Activated CD8-positive, alpha-beta T cell treated with anti-CD3 and anti-CD28 coated beads for 36 hours (primary cell): Measurements from ENCODE around the gene FMNL2. TPM values are rescaled to one million over a fixed set of nuclear protein-coding genes. Genes with fewer than 3 reads are reported as not detected.

Source experiments
- ATAC-seq: fragments of 200-7000 bp; cut with Tn5 transposase; one replicate; pipeline ENCODE4 v1.10.0; 2021; ENCODE audit warnings: mild to moderate bottlenecking, moderate library complexity
- CTCF ChIA-PET: fragments of 350-600 bp; sonication (Branson Sonifier 250); formaldehyde crosslinking; loops from one replicate; lab custom pipeline; 2021; ENCODE audit warnings: antibody characterized with exemption; lab: Charles Lee
- POLR2A ChIA-PET: fragments of 350-600 bp; sonication (Branson Sonifier 250); formaldehyde crosslinking; loops from one replicate; lab custom pipeline; 2021; ENCODE audit warnings: antibody characterized with exemption; lab: Charles Lee
- DNase-seq: peaks from one replicate; pipeline ENCODE4 v3.0.0-alpha.2; 2020
- H3K27ac Mint-ChIP-seq: one replicate; pipeline ENCODE4 v1.8.0; 2021; ENCODE audit warnings: mild to moderate bottlenecking, mixed read lengths
- H3K27me3 Mint-ChIP-seq: one replicate; pipeline ENCODE4 v1.8.0; 2021; ENCODE audit warnings: mixed read lengths
- H3K36me3 Mint-ChIP-seq: one replicate; pipeline ENCODE4 v1.8.0; 2021; ENCODE audit warnings: low read depth, mixed read lengths
- H3K4me1 Mint-ChIP-seq: one replicate; pipeline ENCODE4 v1.8.0; 2021; ENCODE audit warnings: low read depth, mixed read lengths
- H3K4me3 Mint-ChIP-seq: one replicate; pipeline ENCODE4 v1.8.0; 2021; ENCODE audit warnings: mild to moderate bottlenecking, moderate library complexity, mixed read lengths
- H3K9me3 Mint-ChIP-seq: one replicate; pipeline ENCODE4 v1.8.0; 2021; ENCODE audit warnings: mixed read lengths
- CTCF ChIP-seq: fragments of 200-600 bp; IDR thresholded peaks from one replicate; pipeline ENCODE4 v1.8.0; 2022; ENCODE audit warnings: antibody characterized with exemption, mild to moderate bottlenecking
- intact Hi-C: fragments of 100-400 bp; cut with micrococcal nuclease; formaldehyde crosslinking; loops from one replicate; pipeline ENCODE4 v1.10.0; 2022
- total RNA-seq, 2 experiments: library from RNA; stranded (reverse); gene quantifications; one replicate each; pipeline ENCODE4 v1.2.3, GENCODE V29; 2021

FMNL2 gene
- total RNA-seq, 2 experiments from 2014 or later = 1.1 TPM

DNA sequence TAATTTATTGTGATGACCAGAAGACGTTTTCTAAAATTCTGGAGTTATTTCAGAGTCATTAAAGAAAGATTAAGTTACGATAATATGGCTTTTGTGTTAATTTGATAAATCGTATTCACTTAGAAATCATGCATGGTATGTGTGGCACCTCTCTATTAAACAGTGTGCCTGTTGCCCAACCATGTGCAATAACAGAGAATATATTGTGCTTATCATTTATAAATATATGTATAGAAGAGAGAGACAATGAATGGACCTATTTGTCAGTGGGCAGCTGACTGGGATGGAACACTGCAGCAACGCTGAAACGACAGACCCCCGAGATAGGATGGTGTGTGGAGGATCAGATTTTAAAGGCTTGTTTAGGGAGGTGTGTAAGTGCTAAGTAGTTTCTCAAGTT lies 172.9 kb downstream of the FMNL2 start:
- H3K36me3 Mint-ChIP-seq = no peaks in the 10 kb centered on the region
- H3K27ac Mint-ChIP-seq = no peak overlapping the region
- DNase-seq (no peak), ATAC-seq (no peak)
- no peak overlapping the region for H3K4me3 Mint-ChIP-seq
- H3K4me1 Mint-ChIP-seq = no peaks in the 10 kb centered on the region
- TF ChIP-seq CTCF = no peak
- H3K27me3 Mint-ChIP-seq = peaks cover 1% of the 10 kb centered on the region
- no peaks in the 10 kb centered on the region for H3K9me3 Mint-ChIP-seq
- POLR2A ChIA-PET = no interaction called here
- CTCF ChIA-PET = no interaction called here
- intact Hi-C loops = no loop called here

DNA sequence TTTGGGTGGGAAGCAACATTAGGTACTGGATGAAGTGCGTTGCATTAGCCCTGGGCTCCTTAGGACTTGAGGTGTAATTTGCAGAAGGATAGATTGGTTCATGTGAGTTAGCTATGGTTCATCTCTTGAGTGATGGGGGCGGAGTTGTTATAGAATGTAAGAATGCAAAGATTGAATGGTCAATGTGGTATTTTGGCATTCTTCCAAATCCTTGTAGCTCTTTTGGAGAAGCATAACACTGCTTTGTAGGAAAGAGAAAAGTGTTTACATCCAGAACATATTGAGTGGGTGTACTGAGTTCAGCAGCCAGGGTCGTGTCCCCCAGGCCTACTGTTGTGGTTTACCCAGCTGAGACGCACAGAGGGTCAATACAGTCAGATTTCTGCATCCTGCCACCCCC lies 173.5 kb downstream of the FMNL2 start:
- no peak for ATAC-seq
- CTCF ChIA-PET = no interaction called here
- DNase-seq = no peak
- no peak overlapping the region for H3K4me3 Mint-ChIP-seq
- no peak for TF ChIP-seq CTCF
- H3K27me3 Mint-ChIP-seq = peaks cover 1% of the 10 kb centered on the region
- intact Hi-C loops = no loop called here
- POLR2A ChIA-PET = no interaction called here
- H3K9me3 Mint-ChIP-seq = no peaks in the 10 kb centered on the region
- H3K27ac Mint-ChIP-seq = no peak overlapping the region
- no peaks in the 10 kb centered on the region for H3K36me3 Mint-ChIP-seq
- no peaks in the 10 kb centered on the region for H3K4me1 Mint-ChIP-seq

DNA sequence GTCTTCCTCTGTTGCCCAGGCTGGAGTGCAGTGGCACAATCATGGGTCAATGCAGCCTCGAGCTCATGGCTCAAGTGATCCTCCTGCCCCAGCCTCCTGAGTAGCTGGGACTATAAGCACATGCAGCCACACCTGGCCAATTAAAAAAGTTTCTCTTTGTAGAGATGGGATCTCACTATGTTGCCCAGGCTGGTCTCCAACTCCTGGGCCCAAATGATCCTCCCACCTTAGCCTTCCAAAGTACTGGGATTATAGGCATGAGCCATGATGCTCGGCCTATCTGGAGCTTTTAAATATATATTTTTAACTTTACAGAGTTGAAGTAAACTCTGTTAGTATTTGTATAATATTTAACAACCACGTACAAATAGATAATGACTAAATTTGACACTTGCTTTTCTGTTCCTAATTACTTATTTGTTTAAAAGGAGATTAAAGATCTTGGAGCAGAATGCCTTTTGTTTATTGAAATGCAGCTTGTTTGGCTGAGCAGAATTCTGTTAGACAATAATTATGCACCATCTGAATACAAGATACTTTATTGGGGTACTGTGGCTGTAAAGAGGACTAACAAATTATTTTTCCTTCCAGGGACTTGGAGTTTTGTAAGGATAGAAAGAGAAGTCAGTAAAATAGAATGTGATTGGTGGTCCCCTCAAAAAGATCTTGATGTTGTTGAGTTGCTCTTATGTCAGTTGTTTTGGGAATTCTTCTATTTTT lies 175.0 kb downstream of the FMNL2 start:
- no peaks in the 10 kb centered on the region for H3K4me1 Mint-ChIP-seq
- ChIA-PET POLR2A (no interaction called here), CTCF (interaction anchor here (0.7 kb wide), 1 partner anchor 15 kb away, joined by 3 read pairs; no protein-coding TSS in a partner anchor)
- DNase-seq = no peak
- no peak overlapping the region for H3K4me3 Mint-ChIP-seq
- no peak for ATAC-seq
- H3K36me3 Mint-ChIP-seq = no peaks in the 10 kb centered on the region
- H3K27me3 Mint-ChIP-seq = peaks cover 1% of the 10 kb centered on the region
- intact Hi-C loops = no loop called here
- TF ChIP-seq CTCF = no peak
- no peak overlapping the region for H3K27ac Mint-ChIP-seq
- no peaks in the 10 kb centered on the region for H3K9me3 Mint-ChIP-seq

GRCh38 chr2:152510621-152511020 lies 175.6 kb downstream of the FMNL2 start:
- H3K36me3 Mint-ChIP-seq = no peaks in the 10 kb centered on the region
- H3K4me3 Mint-ChIP-seq = no peak overlapping the region
- ChIA-PET POLR2A (no interaction called here), CTCF (interaction anchor here (0.7 kb wide), 2 partner anchors 16 to 19 kb away, joined by 3 read pairs; no protein-coding TSS in a partner anchor)
- DNase-seq = no peak
- intact Hi-C loops = no loop called here
- ATAC-seq = no peak
- H3K27ac Mint-ChIP-seq = no peak overlapping the region
- TF ChIP-seq CTCF = no peak
- H3K4me1 Mint-ChIP-seq = no peaks in the 10 kb centered on the region
- peaks cover 1% of the 10 kb centered on the region for H3K27me3 Mint-ChIP-seq
- H3K9me3 Mint-ChIP-seq = no peaks in the 10 kb centered on the region

DNA sequence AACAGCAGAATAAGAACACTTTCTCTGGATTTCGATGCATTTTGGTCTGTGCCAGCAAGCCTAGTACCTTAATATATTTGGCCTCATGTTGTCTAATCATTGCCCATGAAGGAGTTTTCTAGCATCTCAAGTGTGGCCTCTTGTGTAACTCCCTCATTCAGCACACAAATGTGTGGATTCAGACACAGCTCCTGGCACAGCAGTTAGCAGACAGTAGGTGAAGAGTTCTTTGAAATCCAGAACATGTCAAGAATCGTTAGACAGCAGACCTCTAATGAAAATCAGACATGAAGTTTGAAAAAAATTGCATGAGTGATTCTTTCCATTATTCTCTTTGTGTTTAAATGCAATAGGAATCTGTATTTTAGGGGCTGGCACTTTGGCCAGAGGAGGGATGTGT lies 177.0 kb downstream of the FMNL2 start:
- Mint-ChIP-seq H3K36me3 (no peaks in the 10 kb centered on the region), H3K9me3 (no peaks in the 10 kb centered on the region), H3K27ac (no peak overlapping the region), H3K4me3 (no peak overlapping the region), H3K4me1 (no peaks in the 10 kb centered on the region), H3K27me3 (peaks cover 1% of the 10 kb centered on the region)
- ATAC-seq (no peak), DNase-seq (no peak)
- intact Hi-C loops = no loop called here
- no peak for TF ChIP-seq CTCF
- ChIA-PET POLR2A (no interaction called here), CTCF (no interaction called here)
